ENCODE data around the gene RAB33B.

GRCh38 chr4:139484783-139485311 lies 30.9 kb downstream of the RAB33B start:
- TF ChIP-seq CTCF (IDR thresholded peaks at IDR 0.05) = no peak
- TF ChIP-seq FOXK1 (CRISPR knock-in tag; IDR thresholded peaks at IDR 0.05) = no peak
- TF ChIP-seq IRF1 (CRISPR knock-in tag; IDR thresholded peaks at IDR 0.05) = no peak
- TF ChIP-seq ZBTB43 (CRISPR knock-in tag; IDR thresholded peaks at IDR 0.05) = no peak
- no peak for TF ChIP-seq SMAD3 (CRISPR knock-in tag; IDR thresholded peaks at IDR 0.05; ENCODE audit: borderline replicate concordance)
- no peak for TF ChIP-seq ATF3 (CRISPR knock-in tag; conservative IDR thresholded peaks at IDR 0.05)
- TF ChIP-seq HMGXB4 (CRISPR knock-in tag; IDR thresholded peaks at IDR 0.05) = no peak
- TF ChIP-seq USF2 (CRISPR knock-in tag; IDR thresholded peaks at IDR 0.05) = no peak
